GM15510 (cell line): Measurements from ENCODE around the gene TMEM87A.

Experiments used
- POLR2A ChIP-seq: IDR thresholded peaks from 3 replicates; pipeline ENCODE4 v1.6.1; 2011; ENCODE audit warnings: borderline replicate concordance; ENCODE audit not compliant: insufficient read length; ENCODE audit errors: extremely low read depth

The TMEM87A gene, protein sequence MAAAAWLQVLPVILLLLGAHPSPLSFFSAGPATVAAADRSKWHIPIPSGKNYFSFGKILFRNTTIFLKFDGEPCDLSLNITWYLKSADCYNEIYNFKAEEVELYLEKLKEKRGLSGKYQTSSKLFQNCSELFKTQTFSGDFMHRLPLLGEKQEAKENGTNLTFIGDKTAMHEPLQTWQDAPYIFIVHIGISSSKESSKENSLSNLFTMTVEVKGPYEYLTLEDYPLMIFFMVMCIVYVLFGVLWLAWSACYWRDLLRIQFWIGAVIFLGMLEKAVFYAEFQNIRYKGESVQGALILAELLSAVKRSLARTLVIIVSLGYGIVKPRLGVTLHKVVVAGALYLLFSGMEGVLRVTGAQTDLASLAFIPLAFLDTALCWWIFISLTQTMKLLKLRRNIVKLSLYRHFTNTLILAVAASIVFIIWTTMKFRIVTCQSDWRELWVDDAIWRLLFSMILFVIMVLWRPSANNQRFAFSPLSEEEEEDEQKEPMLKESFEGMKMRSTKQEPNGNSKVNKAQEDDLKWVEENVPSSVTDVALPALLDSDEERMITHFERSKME

DNA sequence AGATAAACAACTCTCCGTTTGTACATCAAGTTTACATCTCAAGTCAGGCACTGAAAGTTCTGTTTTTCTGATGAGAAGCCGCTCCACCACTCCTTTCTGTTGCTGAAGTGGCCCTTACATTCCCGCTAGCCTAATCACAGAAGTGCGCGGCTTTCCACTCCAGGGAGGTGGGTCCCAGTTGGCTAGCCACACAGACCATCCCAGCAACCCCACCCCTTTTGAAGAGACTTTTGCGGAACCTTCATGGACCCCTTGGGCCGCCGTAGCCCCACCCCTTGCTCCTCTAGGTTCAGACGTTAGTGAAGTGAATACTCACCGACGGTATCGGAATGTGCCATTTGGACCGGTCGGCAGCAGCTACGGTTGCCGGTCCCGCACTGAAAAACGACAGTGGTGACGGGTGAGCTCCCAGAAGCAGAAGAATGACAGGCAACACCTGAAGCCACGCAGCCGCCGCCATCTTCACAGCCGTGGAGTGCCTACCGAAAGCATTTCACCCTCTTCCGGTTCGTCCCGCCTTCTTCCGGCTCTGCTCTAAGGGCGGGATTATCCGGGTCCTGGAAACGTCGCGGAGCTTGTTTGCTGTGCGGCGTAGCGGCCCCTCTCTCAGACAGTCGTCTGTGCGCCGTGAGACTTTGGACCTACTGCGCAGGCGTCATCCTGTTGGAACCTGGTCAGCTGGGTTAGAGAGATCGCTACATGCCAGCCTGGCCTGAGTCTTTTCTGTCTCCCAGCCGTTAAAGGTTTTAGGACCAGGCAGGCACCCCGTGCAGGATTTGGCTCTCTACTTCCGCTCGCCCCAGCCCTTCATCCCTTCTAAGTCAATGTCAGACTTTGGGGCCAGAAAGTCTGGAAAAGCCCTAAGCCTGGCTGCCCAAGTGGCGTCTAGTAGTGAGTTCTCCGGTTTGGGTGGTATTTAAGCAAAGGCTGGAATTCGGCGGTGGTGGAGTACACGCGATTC lies at the start of gene TMEM87A, which contains the start of gene GANC:
Gene TMEM87A, minus strand, starts transcription at position 495 of the 961 bp plus-strand sequence. Its CDS starts 35 bp downstream, at position 460.
Gene GANC, plus strand, starts transcription at position 263 of the 961 bp plus-strand sequence. CDS start 1,281 bp downstream, outside the sequence.
- TF ChIP-seq POLR2A = peak; percentile 93

DNA sequence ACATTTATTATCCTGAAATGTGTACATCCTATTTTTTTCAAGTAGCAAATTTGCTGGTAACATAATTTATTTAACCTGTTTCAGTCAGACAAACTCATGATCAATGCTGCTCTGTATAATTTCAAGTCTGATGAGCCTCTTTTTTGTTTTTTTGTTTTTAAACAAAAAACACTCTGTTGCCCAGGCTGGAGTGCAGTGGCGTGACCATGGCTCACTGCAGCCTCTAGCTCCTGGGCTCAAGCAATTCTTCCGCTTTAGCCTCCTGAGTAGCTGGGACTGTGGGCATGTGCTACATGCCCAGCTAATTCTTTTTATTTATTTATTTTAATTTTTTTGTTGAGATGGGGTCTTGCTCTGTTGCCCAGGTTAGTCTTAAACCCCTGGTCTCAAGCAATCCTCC lies 46.0 kb upstream of the TMEM87A start:
- TF ChIP-seq POLR2A = no peak

DNA sequence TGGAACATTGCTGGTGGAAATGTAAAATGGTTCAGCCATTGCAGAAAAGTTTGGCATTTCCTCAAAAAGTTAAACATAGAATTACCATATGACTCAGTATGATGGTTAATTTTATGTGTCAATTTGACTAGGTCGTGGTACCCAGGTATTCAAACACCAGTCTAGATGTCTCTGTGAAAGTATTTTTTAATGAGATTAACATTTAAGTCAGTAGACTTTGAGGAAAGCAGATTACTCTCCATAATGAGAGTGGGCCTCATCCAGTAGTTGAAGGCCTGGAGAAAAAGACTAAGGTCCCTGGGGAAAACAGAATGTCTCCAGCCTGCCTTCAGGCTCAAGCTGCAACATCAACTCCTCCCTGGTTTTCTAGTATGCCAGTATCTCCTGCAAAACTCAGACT lies 42.3 kb upstream of the TMEM87A start:
- no peak for TF ChIP-seq POLR2A

DNA sequence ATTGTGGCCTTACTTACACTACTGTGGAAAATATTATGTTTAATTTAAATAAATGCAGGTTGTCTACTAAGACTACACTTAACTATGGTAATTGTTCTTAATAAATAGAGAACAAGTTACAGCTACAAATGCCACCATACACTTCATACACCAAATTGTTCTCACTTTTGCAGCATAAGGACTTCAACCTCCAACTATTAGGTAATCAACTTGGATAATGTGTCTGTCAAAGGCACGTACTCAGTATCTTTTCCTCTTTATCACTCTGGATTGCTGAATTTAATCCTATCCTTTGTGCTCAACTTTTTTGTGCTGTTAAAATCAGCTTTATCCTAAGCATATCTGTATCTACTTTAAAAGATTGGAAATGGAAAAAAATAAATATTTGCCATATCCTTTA lies 41.6 kb upstream of the TMEM87A start:
- TF ChIP-seq POLR2A = no peak

DNA sequence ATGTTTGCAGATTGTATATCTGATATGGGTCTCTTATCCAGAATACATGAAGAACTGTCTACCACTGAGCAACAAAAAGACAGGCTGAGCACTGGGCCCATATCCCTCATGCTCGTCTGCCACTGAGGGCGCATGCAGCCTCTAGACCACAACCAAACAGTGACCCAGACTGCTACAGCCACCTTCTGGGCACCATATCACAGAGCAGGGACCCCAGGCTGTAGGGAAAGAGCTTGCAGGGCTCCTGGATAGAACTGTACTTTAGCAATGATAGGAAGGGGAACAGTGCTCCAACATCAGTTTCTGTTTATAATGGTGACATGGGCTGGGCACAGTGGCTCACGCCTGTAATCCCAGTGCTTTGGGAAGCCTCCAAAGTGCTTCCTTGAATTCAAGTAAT lies 40.2 kb upstream of the TMEM87A start:
- TF ChIP-seq POLR2A = no peak

DNA sequence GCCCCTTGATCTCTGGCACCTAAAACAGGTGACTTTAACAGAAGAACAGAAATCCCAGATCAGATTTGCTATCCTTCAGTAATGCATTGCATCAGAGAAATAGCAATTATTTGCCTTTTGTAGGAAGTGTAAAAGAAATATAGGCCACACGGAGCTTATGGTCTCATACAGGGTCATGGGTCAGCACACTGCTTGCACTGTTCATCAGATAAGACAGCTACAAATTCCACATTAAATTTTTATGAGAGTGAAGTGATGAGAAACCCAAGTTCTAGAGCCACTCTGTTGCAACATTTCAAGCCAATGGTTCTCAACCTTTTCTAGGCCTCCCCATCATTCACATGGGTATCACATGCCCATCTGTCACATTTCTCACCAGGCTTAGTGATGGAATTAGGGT lies 33.4 kb upstream of the TMEM87A start:
- no peak for TF ChIP-seq POLR2A

DNA sequence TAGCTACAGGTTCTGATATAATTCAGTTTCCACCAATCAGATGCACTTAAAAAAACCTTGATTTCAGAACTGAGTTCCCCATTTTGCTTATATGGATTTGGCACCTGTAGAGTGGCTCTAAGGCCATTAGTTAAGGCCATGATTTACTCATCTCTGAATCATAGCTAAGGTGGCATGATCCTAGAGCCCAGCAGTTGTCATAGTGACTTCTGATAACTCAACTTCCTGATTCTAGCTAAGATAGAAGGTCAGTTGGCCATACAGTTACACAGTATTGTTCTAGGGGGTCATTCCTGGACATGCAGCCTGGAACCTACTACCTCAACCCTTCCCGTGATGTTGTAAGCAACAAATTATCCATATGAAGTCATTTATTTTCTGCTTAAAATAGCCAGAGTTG lies 15.9 kb upstream of the TMEM87A start:
- TF ChIP-seq POLR2A = no peak

DNA sequence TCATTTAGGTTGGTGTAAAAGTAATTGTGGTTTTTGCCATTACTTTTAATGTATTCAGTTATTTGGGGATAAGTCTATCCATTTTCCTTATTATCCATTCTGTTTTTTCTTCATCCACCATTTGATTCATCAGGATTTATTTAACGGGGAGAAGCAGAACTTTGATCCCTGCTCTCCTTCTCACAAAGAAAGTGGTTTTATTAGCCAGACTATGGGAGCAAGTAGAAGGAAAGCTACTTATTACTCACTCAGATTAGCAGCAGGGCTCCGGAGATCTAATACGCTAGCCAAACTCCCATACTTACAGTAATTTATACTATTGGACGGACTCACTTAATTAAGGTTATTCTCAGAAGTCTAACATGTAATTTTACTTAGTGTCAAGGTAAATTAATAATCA lies 14.7 kb upstream of the TMEM87A start:
- TF ChIP-seq POLR2A = no peak

DNA sequence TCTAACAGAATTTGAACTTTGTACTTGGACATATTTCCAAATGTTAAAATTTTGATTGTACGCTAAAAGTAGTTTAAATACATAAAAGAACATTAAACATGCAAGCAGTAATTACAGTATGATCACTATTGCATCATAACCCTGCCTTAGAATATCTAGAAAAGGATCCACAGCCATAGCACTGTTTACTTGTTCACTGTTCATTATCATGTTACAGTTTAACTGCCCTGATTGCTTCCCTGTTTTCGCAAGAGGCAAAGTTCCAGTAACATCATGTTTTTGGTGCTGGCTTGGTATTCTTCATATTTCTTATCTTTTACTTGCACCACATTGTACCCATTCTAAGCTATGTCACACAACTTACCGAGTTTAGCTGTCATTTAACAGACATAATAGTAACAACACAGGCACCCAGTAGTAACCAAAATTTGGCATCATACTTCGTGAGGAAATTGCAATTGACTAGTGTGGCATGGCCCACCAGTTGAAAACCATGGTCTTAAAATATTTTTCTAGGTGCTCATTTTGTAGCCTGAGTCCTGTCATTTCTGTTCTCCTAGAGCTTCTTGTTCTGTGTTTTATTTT lies 13.3 kb upstream of the TMEM87A start:
- no peak for TF ChIP-seq POLR2A

DNA sequence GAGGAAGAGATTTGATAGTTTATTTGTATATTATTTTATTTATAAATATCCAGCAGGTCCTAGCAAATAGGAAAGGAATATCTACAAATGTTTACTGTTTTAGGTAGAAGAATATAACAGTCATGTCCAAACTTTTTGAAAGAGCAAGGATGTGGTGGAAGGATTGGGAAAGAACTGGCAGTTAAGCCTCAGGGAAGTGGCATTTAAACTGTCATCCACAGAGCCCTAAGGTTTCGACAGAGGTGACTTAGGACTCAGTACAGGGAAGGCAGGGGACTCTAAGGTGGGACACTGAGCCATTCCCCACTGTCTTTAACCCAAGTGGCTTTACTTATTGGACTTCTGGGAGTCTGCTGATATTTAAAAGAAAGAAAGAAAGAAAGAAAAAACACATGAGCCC lies 11.8 kb upstream of the TMEM87A start:
- TF ChIP-seq POLR2A = no peak

DNA sequence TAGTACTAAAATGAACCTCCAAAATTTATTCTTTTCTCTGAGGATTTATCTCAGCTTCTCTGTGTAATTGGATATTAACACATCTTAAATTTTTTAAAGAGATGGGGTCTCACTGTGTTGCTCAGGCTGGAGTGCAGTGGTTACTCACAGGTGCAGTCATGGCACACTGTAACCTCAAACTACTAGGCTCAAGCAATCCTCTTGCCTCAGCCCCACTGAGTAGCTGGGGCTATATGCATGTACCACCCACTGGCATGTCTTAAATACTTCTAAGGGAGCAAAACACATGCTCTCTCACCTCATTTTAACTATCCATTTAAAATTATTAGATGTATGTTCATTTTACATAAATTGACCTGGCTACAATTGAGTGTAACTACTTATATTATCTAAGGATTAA lies 11.3 kb upstream of the TMEM87A start:
- no peak for TF ChIP-seq POLR2A

DNA sequence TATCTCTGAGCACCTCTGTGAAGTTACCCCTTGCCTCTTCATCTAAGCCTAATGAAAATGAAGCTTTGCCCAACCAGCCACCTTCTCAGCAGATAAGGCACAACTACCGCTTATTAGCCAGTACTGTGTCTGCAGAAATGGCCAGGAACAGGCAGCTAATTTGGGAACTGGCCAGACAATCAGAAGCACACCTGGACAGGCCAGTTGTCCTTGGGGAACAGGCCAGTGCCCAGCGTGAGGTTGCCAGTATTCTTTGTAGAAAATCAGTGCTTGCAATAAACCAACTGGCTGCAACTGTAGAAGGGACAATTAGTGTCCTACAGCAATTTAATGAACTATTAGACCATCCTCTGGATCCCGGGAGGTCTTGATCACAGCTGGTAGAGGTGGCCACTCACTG lies 10.4 kb upstream of the TMEM87A start:
- no peak for TF ChIP-seq POLR2A

DNA sequence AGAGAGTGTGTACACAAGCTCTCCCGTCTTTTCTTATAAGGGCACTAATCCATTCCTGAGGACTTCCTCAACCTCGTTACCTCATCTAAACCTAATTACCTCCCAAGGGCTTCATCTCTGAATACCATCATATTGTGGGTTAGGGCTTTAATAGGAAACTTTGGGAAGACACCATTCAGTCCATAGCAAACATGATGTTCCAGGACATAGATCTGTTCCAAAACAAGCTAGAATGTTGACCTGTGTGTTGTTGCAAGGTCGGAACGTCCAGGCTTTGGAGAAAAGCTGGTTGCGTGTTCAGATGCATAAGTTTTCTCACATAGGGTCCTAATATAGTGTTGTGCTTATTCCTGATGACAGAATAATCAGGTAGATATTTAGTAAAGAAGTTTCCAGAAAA lies 9.7 kb upstream of the TMEM87A start:
- no peak for TF ChIP-seq POLR2A

DNA sequence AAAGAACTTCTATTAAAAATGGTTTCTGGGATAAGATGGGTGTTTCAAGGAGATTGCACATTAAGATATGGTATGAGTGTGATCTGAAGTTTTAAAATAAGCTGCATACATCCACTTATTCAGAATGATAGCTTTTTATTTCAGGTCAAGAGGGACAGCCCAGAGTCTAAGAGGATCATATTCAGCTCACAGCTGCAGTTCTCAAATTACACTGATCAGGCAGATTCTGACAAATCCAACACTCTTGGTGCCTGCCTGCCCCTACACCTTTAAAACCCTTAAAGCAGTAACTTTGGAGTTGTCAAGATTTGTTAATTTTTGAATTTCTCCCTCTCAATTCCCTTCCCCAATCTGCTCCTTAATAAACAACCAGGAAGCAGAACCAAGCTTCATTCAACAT lies 9.1 kb upstream of the TMEM87A start:
- no peak for TF ChIP-seq POLR2A
